ENCODE data around the gene BCO2.
"Not testable (repeated sequence)": the region's sequence is repeated elsewhere in the genome, so short reads cannot be mapped to it uniquely, and the experiment has no call there.

BCO2 gene

DNA sequence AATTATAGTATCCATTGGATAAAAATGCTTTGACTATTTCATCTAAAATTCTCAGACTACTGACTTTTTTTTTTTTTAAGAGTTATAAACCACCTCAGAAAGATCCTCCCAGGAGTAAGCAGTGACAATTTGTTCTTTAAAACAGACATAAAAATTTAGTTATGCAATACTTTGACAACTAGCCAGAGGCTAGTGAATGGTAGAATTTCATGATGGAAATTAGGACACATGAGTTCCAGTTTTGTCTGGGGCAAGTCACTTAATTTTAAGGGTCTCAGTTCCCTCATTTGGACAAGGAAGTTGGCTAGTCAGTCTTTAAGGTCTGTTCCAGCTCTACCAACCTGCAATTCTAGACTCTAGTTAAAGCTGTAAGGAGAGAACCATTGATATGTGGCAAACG lies 14.3 kb upstream of the BCO2 start:
- H3K36me3 ChIP-seq (ENCODE audit: insufficient read depth, low read length) = no peaks in the 10 kb centered on the region
- H3K9me3 ChIP-seq (ENCODE audit: control insufficient read depth, insufficient read depth, low read length) = no peaks in the 10 kb centered on the region
- no peaks in the 10 kb centered on the region; the same call in 1 of the 2 replicates for H3K4me1 ChIP-seq (ENCODE audit: insufficient read depth, low read length)
- H3K9ac ChIP-seq (ENCODE audit: low read depth, low read length) = no peak overlapping the region

DNA sequence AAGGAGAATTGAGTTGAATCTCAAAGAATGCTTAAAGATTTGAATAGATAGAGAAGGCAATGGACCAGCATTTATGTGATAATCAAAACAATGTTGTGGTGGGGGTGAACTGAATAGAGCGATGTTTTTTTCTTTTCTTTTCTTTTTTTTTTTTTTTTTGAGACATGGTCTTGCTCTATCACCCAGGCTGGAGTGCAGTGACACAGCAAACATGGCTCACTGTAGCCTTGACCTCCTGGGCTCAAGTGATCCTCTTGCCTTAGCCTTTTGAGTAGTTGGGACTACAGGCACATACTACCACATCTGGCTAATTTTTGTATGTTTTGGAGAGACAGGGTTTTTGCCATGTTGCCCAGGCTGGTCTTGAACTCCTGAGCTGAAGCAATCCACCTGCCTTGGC lies 13.1 kb upstream of the BCO2 start:
- not testable (repeated sequence) for H3K4me1 ChIP-seq (ENCODE audit: insufficient read depth, low read length); H3K36me3 ChIP-seq (ENCODE audit: insufficient read depth, low read length); H3K9ac ChIP-seq (ENCODE audit: low read depth, low read length); H3K9me3 ChIP-seq (ENCODE audit: control insufficient read depth, insufficient read depth, low read length)

DNA sequence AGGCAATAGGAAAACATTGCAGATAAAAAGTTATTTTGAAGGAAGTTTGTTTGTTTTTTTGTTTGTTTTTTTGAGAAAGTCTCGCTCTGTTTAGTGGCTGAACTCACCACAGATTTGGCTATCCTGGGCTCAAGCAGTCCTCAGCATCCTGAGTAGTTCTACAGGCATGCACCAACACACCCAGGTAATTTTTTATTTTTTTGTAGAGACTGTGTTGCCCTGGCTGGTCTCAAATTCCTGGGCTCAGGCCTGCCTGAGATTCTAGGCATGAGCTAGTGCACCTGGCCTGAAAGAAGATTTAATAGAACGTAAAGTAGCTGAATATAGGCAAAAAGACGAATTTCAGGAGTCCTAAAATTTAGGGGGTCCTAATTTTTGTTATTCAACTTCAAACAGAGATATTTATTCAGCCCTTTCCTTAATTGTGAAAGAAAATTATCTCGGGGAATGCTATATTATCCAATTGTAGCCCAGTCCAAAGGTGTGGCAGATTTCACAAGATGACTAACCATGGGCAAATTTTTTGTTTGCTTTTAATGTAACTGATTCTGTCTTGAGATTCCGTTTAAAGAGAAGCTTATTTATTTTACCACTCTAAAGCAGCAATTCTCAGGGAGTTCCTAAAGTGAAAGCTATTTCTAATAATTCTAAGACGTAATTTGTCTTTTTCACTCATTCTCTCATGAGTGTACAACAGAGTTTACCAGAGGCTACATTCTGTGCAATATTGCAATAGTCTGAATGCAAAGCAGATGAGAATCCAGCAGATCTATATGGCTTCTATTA lies 12.4 kb upstream of the BCO2 start:
- H3K4me1 ChIP-seq (ENCODE audit: insufficient read depth, low read length) = no peaks in the 10 kb centered on the region; the same call in 1 of the 2 replicates
- no peaks in the 10 kb centered on the region for H3K9me3 ChIP-seq (ENCODE audit: control insufficient read depth, insufficient read depth, low read length)
- no peaks in the 10 kb centered on the region for H3K36me3 ChIP-seq (ENCODE audit: insufficient read depth, low read length)
- H3K9ac ChIP-seq (ENCODE audit: low read depth, low read length) = no peak overlapping the region

DNA sequence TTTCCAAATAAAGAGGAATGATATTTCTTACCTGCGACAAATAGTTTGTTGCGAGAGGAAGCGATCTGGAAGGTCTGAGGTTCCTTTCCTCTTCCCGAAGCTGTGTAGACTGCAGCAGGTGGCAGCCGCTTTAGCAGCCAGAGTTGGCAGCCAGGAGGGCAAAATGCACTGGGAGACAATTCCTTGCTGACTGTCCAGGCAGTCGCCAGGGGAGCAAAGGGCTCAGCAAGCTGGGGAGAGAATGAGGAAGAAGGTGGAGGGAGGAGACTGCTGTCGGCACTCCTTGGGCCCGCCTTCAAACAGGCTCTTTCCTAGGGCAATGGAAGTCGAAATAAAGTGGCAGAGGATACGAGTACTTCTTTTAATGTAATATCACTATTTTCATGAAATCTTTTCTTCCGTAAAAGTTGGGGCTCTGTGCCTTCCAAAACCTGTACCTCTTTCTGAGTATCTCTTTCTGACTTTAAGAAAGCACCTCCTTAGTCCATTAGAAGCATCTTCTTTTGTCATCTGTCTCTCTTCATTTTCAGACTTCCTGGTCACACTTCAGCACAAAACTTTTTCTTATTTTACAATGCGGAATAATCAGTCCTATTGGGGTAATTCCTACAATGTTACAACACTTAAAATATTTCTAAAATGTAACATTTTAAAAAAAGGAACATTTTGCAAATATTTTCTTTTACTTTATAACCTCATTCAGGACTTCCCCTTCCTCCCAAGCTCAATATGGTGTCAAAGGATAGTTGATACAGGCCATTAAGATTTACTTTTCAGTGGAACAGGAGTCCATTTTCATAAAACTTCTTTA lies 11.2 kb upstream of the BCO2 start, which contains the start of gene IL18:
IL18 (minus strand) TSS at position 220 of the 811 bp plus-strand sequence. CDS start 9,041 bp downstream, outside the sequence.
- no peaks in the 10 kb centered on the region; the same call in 1 of the 2 replicates for H3K4me1 ChIP-seq (ENCODE audit: insufficient read depth, low read length)
- H3K9me3 ChIP-seq (ENCODE audit: control insufficient read depth, insufficient read depth, low read length) = no peaks in the 10 kb centered on the region
- H3K9ac ChIP-seq (ENCODE audit: low read depth, low read length) = no peak within 1 kb of the TSS
- H3K36me3 ChIP-seq (ENCODE audit: insufficient read depth, low read length) = no peaks in the 10 kb centered on the region

DNA sequence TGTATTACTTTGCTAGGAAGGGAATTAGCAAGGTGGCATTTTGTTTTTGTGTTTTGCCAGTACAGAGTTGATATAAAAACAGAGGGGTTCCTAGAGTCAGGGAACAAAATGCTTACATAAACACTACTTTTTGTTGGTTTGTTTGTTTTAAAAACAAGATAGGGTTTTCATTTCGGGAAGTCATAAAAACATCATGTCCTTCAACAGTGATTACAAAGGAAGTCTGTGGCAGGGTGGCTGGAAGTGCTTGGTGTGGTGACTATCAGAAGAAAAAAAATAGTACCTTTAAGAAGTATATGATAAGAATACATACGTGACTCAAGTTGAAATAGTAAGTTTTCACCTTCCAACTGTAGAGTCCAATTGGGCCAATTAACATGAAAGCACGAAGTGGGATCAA lies 10.3 kb upstream of the BCO2 start:
- H3K36me3 ChIP-seq (ENCODE audit: insufficient read depth, low read length) = no peaks in the 10 kb centered on the region
- H3K9me3 ChIP-seq (ENCODE audit: control insufficient read depth, insufficient read depth, low read length) = no peaks in the 10 kb centered on the region
- no peaks in the 10 kb centered on the region; the same call in 1 of the 2 replicates for H3K4me1 ChIP-seq (ENCODE audit: insufficient read depth, low read length)
- H3K9ac ChIP-seq (ENCODE audit: low read depth, low read length) = no peak overlapping the region

DNA sequence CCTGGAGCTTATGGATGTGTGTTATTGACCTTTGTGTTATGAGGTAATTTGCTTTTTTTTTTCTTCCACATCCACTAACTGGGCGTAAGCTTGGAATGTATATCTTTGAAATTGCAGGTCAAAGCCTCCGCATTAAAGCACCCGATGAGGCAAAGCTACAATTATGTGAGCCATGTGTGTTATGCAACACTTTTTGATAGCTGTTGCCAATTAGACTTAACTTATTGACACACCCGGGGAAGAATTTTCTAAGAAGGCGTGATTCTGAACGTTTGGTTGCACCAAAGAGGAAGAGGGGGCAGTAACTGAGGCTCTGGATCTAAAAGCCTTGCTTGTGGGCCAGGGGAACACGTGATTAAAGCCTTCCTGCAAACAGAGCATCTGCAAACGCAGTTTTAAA lies 8.8 kb upstream of the BCO2 start:
- Histone ChIP-seq H3K36me3 (ENCODE audit: insufficient read depth, low read length) (no peaks in the 10 kb centered on the region), H3K9me3 (ENCODE audit: control insufficient read depth, insufficient read depth, low read length) (no peaks in the 10 kb centered on the region), H3K4me1 (ENCODE audit: insufficient read depth, low read length) (no peaks in the 10 kb centered on the region; the same call in 1 of the 2 replicates), H3K9ac (ENCODE audit: low read depth, low read length) (no peak overlapping the region)

DNA sequence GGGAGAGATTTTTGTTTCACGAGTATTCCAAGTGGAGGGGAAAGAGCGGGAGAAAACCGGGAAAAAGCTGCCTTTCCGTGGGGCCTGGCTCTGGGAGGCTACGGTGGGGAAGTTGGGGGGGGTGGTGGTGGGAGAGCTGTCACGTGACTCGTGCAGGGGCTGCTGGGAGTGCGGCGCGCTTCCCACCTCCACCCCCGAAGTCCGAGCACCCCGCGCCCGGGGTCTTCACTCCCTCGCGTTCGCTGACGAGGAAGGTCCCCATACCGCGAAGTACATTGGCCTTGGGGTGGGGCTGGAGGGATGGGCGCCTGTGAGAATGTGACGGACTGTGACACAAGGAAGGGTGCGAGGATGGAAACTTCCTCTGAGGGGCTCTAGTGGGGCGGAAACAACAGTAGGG lies 8.2 kb upstream of the BCO2 start, which contains the start of gene TEX12:
TEX12 (plus strand) TSS at position 228 of the 400 bp plus-strand sequence. CDS start 1,897 bp downstream, outside the sequence.
- no peaks in the 10 kb centered on the region for H3K36me3 ChIP-seq (ENCODE audit: insufficient read depth, low read length)
- H3K9ac ChIP-seq (ENCODE audit: low read depth, low read length) = no peak within 1 kb of the TSS
- no peaks in the 10 kb centered on the region; the same call in 1 of the 2 replicates for H3K4me1 ChIP-seq (ENCODE audit: insufficient read depth, low read length)
- no peaks in the 10 kb centered on the region for H3K9me3 ChIP-seq (ENCODE audit: control insufficient read depth, insufficient read depth, low read length)

DNA sequence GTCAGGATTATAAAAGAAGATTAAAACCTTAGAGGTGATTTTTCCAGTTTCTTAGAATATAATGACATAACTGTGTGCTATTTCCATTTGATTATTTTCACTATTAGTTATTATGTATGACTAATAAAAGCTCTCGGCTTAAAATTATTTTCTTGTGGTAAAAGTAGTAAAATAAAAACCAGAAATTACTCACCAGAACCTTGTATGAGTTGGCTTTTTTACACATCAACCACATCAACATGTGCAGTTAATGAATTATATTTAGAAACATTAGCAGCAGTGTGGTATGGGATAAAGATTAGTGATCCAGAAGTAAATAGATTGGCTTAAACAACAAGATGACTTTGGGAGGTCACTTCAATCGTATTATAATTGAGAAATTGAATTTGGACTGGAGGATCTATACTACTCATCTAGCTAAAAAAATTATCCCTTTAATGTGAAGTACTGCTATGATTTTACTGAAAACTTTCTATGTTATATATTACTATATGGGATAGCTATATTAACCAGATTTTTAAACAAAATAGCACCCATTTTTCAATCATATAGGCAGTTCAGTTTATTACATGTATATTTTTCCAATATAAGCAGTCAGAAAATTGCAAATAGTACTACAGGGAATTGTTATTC lies 2.8 kb upstream of the BCO2 start:
- Histone ChIP-seq H3K9me3 (ENCODE audit: control insufficient read depth, insufficient read depth, low read length) (no peaks in the 10 kb centered on the region), H3K9ac (ENCODE audit: low read depth, low read length) (no peak overlapping the region), H3K36me3 (ENCODE audit: insufficient read depth, low read length) (no peaks in the 10 kb centered on the region), H3K4me1 (ENCODE audit: insufficient read depth, low read length) (no peaks in the 10 kb centered on the region)

DNA sequence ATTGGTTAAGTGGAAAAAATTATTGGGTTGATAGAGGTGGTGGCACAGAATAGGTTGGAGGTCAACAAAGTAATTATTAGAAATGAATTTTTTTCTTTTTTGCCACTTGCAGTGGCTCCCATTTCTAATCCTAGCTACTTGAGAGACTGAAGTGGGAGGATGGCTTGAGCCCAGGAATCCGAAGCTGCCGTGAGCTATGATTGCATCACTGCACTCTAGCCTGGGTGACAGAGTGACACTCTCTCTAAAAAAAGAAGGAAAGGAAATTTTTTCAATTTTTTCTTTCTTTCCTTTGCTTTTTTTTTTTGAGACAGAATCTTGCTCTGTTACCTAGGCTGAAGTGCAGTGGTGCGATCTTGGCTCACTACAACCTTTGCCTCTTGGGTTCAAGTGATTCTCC lies 2.2 kb upstream of the BCO2 start:
- no peaks in the 10 kb centered on the region for H3K36me3 ChIP-seq (ENCODE audit: insufficient read depth, low read length)
- H3K9me3 ChIP-seq (ENCODE audit: control insufficient read depth, insufficient read depth, low read length) = no peaks in the 10 kb centered on the region

DNA sequence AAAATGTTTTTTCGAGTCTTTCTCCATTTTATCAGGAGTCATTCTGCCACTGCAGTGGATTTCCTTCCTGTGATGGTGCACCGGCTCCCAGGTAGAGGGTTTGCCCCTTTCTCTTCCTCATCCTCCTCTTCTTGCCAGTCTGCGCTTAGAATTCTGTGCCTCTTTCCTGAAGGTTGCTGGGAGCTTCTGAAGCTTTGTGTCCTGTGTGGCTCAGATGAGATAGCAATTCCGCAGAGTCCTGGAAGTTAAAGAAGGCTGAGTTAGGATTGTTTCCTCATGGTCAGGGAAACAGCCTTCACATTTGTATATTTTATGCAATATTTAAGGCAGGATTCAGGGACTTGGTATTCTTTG lies 264 bp downstream of the BCO2 start:
- no peaks in the 10 kb centered on the region for H3K9me3 ChIP-seq (ENCODE audit: control insufficient read depth, insufficient read depth, low read length)
- peak overlapping the region; percentile 26; the same call in 1 of the 2 replicates for H3K9ac ChIP-seq (ENCODE audit: low read depth, low read length)
- no peaks in the 10 kb centered on the region for H3K36me3 ChIP-seq (ENCODE audit: insufficient read depth, low read length)
- no peaks in the 10 kb centered on the region for H3K4me1 ChIP-seq (ENCODE audit: insufficient read depth, low read length)

More for the DNA sequence above, 2.2 kb upstream of the BCO2 start:
- no peak overlapping the region for H3K9ac ChIP-seq (ENCODE audit: low read depth, low read length)
- no peaks in the 10 kb centered on the region for H3K4me1 ChIP-seq (ENCODE audit: insufficient read depth, low read length)

DNA sequence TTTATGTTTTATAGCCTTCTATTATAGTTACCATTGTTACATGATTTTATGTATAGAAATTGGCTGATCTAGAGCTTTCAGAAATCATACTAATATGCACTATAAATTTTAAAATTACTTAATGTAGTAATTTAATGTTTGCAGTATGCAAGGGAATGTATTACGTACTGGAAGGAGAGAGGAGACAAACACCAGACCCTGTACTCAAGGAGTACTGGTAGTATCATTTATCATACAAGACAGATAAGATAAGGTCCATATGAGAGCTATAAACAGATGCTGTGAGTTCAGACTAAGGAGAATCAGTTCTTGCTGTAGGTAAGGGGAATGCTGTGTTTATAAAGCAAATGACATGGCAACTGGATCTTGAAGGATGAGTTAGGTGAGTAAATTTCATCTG lies 765 bp downstream of the BCO2 start:
- Histone ChIP-seq H3K36me3 (ENCODE audit: insufficient read depth, low read length) (no peaks in the 10 kb centered on the region), H3K9ac (ENCODE audit: low read depth, low read length) (no peak overlapping the region), H3K4me1 (ENCODE audit: insufficient read depth, low read length) (no peaks in the 10 kb centered on the region), H3K9me3 (ENCODE audit: control insufficient read depth, insufficient read depth, low read length) (no peaks in the 10 kb centered on the region)

DNA sequence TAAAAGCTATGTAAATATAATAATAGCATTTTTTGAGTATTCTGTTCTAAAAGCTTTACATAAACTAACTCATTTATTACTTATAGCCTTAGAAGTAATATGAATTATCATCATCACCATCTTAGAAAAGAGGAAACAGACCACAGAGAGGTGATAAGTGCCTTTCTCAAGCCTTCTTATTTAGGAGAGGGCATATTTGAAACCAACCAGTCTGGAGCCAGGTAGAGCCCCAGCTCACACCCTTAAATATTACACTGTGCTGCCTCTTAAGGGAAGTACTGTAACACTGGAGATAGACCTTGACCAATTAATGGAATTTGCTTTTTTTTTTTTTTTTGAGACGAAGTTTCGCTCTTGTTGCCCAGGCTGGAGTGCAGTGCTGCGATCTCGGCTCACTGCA lies 2.3 kb downstream of the BCO2 start:
- no peak overlapping the region for H3K9ac ChIP-seq (ENCODE audit: low read depth, low read length)
- no peaks in the 10 kb centered on the region for H3K4me1 ChIP-seq (ENCODE audit: insufficient read depth, low read length)
- H3K36me3 ChIP-seq (ENCODE audit: insufficient read depth, low read length) = no peaks in the 10 kb centered on the region
- H3K9me3 ChIP-seq (ENCODE audit: control insufficient read depth, insufficient read depth, low read length) = no peaks in the 10 kb centered on the region

DNA sequence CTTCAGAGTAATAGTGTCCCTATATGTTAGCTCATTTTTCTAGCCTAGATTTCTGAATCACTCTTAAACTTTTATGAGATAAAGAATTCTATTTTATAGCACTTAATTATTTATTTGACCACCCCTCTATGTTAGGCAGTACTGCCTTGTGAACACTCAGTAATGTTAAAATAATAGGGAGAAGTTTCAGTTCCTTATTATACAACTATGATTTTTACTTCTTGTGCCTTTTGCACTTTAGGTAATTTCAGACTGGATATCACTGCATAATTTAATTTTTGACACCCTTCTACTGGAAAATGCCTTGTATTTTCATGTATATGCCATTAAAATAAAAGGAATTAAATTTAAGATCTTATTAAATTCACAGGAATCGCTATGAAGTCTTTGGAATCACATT lies 3.1 kb downstream of the BCO2 start:
- no peaks in the 10 kb centered on the region for H3K36me3 ChIP-seq (ENCODE audit: insufficient read depth, low read length)
- H3K9me3 ChIP-seq (ENCODE audit: control insufficient read depth, insufficient read depth, low read length) = no peaks in the 10 kb centered on the region
- H3K4me1 ChIP-seq (ENCODE audit: insufficient read depth, low read length) = no peaks in the 10 kb centered on the region
- H3K9ac ChIP-seq (ENCODE audit: low read depth, low read length) = no peak overlapping the region

DNA sequence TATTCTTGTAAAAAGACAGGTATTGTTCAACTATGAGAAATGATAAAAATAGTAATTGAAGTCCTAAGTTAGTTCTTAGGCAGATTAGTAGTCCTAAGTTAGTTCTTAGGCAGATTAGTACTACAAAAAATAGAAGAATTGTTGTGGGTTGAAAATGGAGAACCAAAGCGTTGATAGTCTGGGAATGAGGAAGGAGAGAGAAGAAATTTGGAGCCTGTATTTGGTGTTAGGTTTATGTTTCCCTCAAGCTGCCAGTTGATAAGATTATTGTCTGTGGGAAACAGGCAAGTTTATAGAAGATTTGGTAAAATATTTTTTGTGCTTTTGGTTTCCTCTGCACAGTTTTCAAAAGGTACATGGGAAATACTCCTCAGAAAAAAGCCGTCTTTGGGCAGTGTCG lies 3.6 kb downstream of the BCO2 start:
- no peaks in the 10 kb centered on the region for H3K36me3 ChIP-seq (ENCODE audit: insufficient read depth, low read length)
- H3K4me1 ChIP-seq (ENCODE audit: insufficient read depth, low read length) = no peaks in the 10 kb centered on the region
- no peaks in the 10 kb centered on the region for H3K9me3 ChIP-seq (ENCODE audit: control insufficient read depth, insufficient read depth, low read length)
- H3K9ac ChIP-seq (ENCODE audit: low read depth, low read length) = no peak overlapping the region

Measured in ES-I3 (cell line).